HG03159 (cell line): ENCODE results near the gene SINHCAF.

Experiments used
- ATAC-seq: cut with Tn5 transposase; IDR thresholded peaks from one replicate; pipeline ENCODE4 v1.9.1; 2021; ENCODE audit warnings: mild to moderate bottlenecking, moderate library complexity; ENCODE audit not compliant: unreplicated experiment

SINHCAF gene

DNA sequence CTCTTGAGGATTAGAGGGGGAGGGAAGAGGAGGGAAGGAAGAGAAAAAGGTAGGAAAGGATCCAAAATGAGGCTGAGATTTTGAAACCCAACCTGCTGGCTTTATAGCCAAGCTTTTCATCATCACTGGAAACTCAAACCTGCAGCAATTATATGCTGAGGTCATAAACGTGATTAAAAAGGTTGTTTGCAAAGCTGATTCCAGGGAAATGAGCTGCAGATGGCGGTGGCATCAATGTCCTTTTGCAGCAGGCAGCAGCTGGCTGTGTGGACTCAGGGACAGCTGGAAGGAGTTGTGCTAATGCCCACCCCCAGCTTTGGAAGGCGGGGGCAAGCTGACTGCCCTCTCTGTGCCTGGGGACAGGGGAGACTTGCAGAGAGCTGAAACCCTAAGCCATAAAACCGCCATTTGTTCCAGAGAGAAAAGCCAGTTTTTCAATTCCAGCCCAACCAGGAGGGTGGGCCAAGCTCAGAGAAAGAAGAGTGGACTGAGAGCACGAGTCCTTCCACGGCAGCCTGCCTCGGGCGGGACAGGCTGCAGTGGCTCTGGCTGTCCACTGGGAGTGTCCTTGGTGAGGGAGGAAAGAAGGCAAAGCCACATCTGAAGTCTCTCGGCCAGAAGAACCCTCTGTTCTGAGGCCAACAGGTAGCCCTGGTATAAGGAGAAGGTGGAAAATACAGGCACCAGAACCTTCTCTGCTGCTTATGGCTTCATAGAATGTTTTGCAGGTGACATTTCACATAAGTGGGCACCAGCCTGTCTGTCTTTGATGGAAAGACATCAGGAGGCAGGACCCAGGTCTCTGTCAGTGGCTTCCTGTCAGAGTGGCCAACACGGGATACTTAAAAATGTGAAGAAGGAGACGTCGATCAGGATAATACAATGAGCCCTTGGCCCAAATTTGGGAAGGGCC is 90.7 kb downstream of the SINHCAF start:
- no peak for ATAC-seq

DNA sequence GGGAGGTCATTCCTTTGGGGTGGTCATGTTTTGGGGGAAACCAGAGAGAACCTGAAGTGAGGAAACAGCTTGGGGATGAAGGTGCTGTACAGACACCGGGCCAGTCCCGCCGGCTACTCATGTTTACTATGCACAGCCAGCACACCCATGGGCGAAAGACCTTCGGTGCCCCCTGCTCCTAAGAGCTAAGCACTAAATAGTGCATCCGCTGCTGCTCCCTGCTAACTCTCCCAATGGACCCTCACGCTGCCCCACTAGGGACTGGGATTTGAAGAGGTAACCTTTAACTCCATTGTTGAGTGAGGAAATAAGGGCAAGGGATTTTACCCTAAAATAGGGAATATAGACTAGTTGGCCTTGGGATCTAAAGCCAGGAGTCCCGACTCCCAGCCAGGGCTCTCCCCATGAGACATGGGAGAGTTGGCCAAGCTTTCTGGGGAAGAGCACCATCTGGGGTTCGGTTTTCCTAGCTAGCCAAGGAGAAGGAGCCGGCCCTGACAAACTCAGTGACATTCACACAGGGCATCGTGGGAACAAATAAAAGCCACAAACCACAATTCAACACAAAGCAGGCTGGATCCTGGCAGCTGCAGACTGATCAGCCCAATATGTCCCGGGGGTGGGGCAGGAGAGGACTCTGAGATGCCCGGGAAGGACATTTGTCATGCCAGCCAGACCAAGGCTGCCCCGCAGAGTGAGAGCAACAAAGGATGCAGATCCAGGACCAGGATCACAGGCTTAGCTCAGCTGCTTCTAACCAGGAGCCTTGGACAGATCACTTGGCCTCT is 91.7 kb downstream of the SINHCAF start:
- ATAC-seq = no peak

DNA sequence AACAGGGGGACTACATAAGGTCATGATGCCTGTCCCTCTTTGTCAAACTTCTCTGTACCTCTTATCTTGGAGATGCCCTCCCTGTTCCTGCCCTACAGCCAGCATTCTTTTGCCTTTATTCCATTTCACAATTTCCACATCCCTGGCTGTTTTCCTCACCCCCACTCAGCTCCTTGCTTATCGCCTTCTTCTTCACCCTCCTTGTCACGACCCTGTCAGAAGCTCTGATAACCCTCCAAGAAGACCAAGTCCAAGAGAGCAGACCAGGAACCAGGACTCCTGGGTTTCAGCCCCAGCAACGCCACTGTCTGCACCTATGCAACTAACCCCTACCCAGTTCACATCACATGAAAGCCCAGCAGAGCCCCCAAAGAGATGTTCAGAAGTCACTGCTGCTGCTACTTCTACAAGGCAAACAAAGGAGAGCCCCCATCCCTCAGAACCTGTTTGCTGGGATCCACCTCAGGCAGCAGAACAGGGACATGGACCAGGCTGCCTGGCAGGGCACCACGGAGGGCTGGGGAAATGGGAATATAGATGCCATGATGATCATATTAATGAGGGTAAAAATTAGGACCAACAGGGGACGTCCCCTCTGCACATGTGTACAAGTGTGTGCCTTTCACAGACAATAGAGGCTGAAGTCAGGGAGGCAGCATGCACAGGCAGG is 92.8 kb downstream of the SINHCAF start:
- ATAC-seq = no peak

DNA sequence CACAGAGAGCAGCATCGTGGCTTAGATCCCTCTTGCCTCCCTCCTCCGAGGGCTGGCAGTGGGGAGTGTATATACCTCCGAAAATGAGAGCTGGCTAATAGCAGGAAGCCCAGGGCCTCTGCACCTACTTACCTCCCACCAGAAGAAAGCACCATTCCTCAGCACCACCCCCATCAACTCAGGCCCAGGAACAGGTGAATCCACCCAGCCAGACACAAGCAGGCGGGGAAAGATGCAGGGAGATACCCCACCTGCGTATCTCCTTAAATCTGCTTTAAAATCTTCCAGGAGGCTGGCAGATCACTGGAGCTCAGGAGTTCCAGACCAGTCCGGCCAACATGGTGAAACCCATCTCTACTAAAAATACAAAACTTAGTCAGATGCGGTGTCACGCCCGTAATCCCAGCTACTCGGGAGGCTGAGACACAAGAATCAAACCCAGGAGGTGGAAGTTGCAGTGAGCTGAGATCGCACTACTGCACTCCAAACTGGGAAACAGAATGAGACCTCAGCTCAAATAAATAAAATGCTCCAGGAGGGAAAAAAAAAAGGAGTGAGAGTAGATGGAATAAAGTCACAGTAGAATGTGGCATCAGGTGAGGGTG is 93.5 kb downstream of the SINHCAF start:
- no peak for ATAC-seq

DNA sequence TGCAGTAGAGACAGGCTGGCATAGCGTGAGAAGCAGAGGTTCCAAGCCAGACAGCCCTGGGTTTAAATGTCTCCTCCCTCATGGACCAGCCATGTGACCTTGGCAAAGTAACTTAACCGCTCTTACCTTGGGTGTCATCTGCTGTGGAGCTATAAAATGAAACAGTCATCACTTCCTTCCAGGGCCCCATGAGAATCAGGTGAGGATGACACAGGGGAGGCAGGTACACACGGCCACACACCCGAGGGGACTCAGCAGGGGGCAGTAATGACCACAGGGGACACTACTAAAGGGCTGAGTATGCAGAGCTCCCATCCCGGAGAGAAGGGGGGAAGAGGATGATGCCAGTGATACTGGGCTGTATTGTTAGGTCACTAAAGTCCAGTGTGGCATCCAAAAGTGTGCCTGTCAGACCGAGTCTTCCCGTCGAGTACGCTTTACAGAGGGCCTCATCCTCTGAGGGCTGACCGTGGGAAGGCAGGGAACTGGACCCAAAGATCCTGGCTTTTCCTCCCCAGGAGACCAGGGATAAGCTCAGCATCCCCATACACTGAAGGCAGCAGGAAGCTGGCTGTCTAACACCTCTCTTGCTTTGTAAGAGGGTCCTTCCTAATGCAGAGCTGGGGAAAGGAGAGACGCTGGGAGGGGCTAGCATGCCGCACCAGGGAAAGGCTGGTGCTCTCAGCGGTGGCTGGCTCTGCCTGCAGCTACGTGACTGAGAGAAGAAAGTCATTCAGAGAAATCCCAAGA is 94.2 kb downstream of the SINHCAF start:
- no peak for ATAC-seq
